Subcutaneous adipose tissue (tissue), 4 donors: ENCODE measurements around the gene EXOSC3. TPM values are rescaled to one million over a fixed set of nuclear protein-coding genes. Genes with fewer than 3 reads are reported as not detected.

Experiments
- total RNA-seq, 4 donors: library from RNA; depleted of rRNA; stranded (reverse); fragments of >200 nt; gene quantifications; one replicate each; pipeline ENCODE4 v1.1.0, GENCODE V29; 2016
- TF ChIP-seq, protein P1 (sequence below): fragments of 450-650 bp; IDR thresholded peaks from one replicate; pipeline ENCODE4 v1.5.1; 2016; ENCODE audit warnings: low read depth, mild to moderate bottlenecking, control low read depth, antibody characterized with exemption, moderate library complexity

Gene EXOSC3
- total RNA-seq, 4 donors from 2014 or later: 28.7 to 36.8 (median 31.1) TPM

- TF ChIP-seq, protein P1, sequence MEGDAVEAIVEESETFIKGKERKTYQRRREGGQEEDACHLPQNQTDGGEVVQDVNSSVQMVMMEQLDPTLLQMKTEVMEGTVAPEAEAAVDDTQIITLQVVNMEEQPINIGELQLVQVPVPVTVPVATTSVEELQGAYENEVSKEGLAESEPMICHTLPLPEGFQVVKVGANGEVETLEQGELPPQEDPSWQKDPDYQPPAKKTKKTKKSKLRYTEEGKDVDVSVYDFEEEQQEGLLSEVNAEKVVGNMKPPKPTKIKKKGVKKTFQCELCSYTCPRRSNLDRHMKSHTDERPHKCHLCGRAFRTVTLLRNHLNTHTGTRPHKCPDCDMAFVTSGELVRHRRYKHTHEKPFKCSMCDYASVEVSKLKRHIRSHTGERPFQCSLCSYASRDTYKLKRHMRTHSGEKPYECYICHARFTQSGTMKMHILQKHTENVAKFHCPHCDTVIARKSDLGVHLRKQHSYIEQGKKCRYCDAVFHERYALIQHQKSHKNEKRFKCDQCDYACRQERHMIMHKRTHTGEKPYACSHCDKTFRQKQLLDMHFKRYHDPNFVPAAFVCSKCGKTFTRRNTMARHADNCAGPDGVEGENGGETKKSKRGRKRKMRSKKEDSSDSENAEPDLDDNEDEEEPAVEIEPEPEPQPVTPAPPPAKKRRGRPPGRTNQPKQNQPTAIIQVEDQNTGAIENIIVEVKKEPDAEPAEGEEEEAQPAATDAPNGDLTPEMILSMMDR: no peak
These were observed 35.7 kb downstream of the EXOSC3 start for GRCh38 chr9:37749129-37749528.

DNA sequence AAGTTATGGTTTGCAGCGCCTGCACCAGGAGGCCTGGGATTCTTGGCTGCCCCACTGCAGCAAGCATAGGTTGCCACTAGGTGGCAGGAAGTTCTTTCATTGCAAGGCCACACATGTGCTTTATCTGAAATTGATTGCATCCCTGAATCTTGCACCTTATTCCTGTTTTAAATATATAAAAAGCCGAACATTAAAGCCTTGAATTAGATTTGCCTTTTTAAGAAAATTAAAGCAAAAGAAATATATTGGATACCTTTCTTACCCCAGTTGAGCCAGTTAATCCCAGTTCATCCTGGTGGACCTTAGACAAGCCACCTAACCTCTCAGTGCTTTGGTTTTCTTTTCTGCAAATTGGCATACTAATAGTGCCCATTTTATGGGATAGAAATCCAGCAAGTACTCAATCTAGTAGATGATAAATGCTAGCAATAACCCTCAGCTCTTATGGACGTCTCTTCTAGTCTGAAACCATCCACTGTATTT lies 37.6 kb downstream of the EXOSC3 start:
- TF ChIP-seq, protein P1: no peak

DNA sequence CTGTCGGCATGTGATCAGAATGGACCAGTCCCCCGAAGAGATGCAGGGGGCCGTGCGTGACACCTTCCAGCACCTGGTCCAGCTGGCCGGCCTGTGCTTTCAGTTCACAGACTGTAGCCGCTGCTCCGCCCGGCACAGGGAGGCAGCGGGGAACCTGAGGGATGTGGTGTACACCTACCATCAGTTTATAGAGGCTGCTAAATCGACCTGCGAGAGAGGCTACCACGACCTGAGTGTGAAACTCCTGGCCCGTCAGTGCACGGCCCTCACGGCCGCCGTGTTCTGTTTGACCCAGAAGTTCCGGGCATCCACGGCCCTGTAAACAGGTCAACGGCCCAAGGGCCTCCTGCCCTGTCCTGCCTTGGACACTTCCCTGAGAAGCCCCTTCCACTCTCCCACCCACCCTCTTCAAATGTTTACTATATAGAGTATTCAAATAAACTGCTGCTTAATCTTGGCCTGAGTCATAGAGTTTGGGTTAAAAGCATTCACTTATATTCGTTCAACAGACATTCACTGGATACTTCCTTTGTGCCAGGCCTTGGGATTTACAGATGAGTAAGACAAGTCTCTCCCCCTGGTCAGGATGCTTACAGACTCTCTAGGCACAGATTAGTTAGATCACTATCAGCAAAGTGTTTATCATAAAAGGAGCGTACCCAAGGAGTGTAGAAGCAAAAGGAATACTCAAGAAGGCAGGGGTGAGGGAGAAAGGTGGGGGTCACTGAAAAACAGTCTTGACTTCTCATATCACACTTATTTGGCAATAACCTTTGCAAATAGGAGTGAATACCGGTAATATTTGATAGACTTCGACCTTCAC lies 38.2 kb downstream of the EXOSC3 start:
- TF ChIP-seq, protein P1: no peak

GRCh38 chr9:37745970-37746369 lies 38.9 kb downstream of the EXOSC3 start:
- TF ChIP-seq, protein P1: no peak

DNA sequence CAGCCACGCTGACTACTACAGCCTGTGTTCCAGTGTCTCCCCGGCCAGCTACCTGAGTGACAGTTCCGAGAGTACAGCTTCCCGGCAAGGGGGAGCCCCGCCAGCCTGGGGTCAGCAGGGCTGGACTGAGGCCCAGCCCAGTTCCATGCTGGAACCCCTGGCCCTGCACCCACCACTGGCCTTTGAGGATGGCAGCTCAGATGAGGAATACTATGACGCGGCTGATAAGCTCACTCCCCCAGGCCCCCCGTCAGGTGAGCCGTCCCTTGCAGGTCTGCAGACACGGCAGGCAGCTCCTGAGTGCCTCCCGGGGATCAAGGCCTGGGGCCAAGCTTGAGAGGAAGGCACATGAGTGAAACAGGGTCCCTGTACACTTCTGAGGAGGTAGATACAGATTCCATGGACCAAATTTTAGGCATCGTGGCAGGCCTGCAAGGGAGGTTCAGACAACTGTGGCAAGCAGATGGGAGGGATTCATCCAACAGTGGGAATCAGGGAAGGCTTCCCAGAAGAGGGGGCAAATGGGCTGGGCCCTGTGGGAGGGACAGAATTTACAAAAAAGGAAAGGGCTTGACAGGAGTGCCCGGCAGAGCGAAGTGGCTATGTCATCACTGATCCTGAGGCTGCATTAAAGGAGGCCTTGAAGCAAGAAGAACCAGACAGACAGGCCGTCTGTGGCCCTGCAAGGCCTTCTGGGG lies 44.1 kb downstream of the EXOSC3 start:
- TF ChIP-seq, protein P1: no peak

DNA sequence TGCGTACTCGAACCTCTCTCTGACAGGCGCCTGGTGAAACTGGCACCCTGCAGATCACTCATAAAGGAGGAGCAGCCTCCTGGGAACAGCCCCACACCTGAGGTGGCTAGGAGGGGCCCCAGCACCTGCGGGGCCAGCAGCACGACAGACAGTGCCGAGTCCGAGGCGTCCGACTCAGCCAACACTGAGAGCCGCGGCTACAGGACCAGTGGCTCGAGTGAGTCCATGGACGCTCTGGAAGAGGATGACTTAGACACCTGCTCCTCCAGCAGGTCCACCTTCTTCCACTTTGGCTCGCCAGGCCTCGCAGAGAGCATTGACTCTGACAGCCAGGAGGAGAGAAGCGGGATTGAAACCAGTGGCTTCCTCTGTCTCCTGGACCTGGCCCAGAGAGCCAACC lies 44.7 kb downstream of the EXOSC3 start:
- TF ChIP-seq, protein P1: no peak

DNA sequence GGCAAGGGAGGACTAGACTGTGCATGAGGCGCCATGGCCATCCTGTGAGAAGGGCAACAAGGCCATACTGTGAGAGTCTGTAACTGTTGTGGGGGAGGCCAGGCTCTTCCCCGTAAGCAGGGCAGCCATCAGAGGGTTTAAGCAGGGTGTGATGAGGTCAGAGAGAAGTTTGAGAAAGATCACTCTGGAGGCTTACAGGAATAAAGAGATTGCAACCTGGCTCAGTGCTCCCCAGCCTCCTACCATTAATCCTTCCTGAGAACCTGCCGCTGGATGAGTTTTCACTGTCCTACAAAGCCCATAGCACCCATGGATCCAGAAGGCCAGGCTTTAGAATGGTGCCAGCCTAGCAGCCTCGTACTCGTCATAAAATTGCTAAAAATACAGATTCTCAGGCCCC lies 45.6 kb downstream of the EXOSC3 start:
- TF ChIP-seq, protein P1: no peak
